Measurements from ENCODE around the gene KIRREL3.

DNA sequence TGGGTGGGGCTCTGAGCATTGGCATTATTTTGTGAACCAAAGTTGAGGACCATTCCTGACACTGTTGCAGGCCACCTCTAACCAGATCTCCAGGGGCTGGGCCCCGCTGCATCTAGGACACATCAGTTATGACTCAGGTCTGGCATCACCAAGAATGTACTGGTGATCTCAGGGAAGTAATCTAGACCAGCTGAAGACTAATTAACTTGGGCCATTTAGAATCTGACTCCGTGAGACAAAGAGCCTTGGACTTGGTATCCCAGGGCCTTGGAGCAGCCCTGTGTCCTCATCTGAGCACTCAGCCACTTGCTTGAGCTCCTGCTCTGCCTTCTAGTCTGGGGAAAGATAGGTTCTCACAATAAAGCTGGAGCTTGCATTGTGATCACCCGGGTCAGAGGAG lies 200.6 kb downstream of the KIRREL3 start:
- TF ChIP-seq, protein P1, sequence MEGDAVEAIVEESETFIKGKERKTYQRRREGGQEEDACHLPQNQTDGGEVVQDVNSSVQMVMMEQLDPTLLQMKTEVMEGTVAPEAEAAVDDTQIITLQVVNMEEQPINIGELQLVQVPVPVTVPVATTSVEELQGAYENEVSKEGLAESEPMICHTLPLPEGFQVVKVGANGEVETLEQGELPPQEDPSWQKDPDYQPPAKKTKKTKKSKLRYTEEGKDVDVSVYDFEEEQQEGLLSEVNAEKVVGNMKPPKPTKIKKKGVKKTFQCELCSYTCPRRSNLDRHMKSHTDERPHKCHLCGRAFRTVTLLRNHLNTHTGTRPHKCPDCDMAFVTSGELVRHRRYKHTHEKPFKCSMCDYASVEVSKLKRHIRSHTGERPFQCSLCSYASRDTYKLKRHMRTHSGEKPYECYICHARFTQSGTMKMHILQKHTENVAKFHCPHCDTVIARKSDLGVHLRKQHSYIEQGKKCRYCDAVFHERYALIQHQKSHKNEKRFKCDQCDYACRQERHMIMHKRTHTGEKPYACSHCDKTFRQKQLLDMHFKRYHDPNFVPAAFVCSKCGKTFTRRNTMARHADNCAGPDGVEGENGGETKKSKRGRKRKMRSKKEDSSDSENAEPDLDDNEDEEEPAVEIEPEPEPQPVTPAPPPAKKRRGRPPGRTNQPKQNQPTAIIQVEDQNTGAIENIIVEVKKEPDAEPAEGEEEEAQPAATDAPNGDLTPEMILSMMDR (optimal IDR thresholded peaks at IDR 0.05 in 1 of 3, IDR thresholded peaks at IDR 0.05 in 1 of 3, conservative IDR thresholded peaks at IDR 0.05 in 1 of 3; ENCODE audit: extremely low read depth in 1 of 3, insufficient read depth in 2 of 3, low read length in 3 of 3): no peak
- no peak for TF ChIP-seq EZH2 (IDR thresholded peaks at IDR 0.05; ENCODE audit: low read length)
